Measurements from ENCODE around the gene SYNE1. TPM values are rescaled to one million over a fixed set of nuclear protein-coding genes. Genes with fewer than 3 reads are reported as not detected.

SYNE1 gene
- total and polyA plus RNA-seq, 7 donors = 6.0 to 74.6 (median 16.5) TPM

GRCh38 chr6:152273002-152273401, 364.2 kb downstream of the SYNE1 start:
- Histone ChIP-seq H3K4me3 (peak overlapping the region; percentile 8), H3K27me3 (ENCODE audit: insufficient read depth in 3 of 3, low read length in 2 of 3) (no peaks in the 10 kb centered on the region), H3K36me3 (ENCODE audit: insufficient read depth in 1 of 2, low read depth in 1 of 2) (peaks cover 0 to 34% of the 10 kb centered on the region in 2 donors), H3K4me1 (peaks cover 55% of the 10 kb centered on the region), H3K27ac (peak overlapping the region; percentile 75), H3K9me3 (no peaks in the 10 kb centered on the region)
- WGBS, 3 donors = 18 to 21% (median 18%) methylated on average over 3 of the region's 3 CpGs
- intact Hi-C loops (cut with DNase I) = no loop called here
- DNase-seq (peak in 1 of 2 donors; percentile 29), ATAC-seq (peak in 3 of 4 donors; percentile 46 to 69 (median 63))
- no peak for TF ChIP-seq CTCF (IDR thresholded peaks at IDR 0.05)

GRCh38 chr6:152272486-152272885, 364.7 kb downstream of the SYNE1 start:
- Histone ChIP-seq H3K36me3 (ENCODE audit: insufficient read depth in 1 of 2, low read depth in 1 of 2) (peaks cover 0 to 29% of the 10 kb centered on the region in 2 donors), H3K4me1 (peaks cover 55% of the 10 kb centered on the region), H3K27ac (peak overlapping the region; percentile 75), H3K27me3 (ENCODE audit: insufficient read depth in 3 of 3, low read length in 2 of 3) (no peaks in the 10 kb centered on the region), H3K4me3 (peak overlapping the region; percentile 43), H3K9me3 (no peaks in the 10 kb centered on the region)
- ATAC-seq (peak in 3 of 4 donors; percentile 25 to 66 (median 40)), DNase-seq (no peak)
- TF ChIP-seq CTCF (IDR thresholded peaks at IDR 0.05) = peak; percentile 3
- 3 to 18% (median 8%) methylated on average over 1 of the region's 1 CpG for WGBS, 3 donors
- intact Hi-C loops (cut with DNase I) = no loop called here

- DNase-seq (no peak), ATAC-seq (peak; percentile 31 to 73 (median 59))
- WGBS, 3 donors = 4 to 23% (median 10%) methylated on average over 6 of the region's 6 CpGs
- H3K9me3 ChIP-seq = no peaks in the 10 kb centered on the region
- peaks cover 0 to 26% of the 10 kb centered on the region in 2 donors for H3K36me3 ChIP-seq (ENCODE audit: insufficient read depth in 1 of 2, low read depth in 1 of 2)
- H3K4me3 ChIP-seq = peak overlapping the region; percentile 43
- TF ChIP-seq CTCF (IDR thresholded peaks at IDR 0.05) = peak; percentile 7
- intact Hi-C loops (cut with DNase I) = no loop called here
- no peaks in the 10 kb centered on the region for H3K27me3 ChIP-seq (ENCODE audit: insufficient read depth in 3 of 3, low read length in 2 of 3)
- peaks cover 61% of the 10 kb centered on the region for H3K4me1 ChIP-seq
- H3K27ac ChIP-seq = peak overlapping the region; percentile 75
Measured at GRCh38 chr6:152271776-152272464, 365.2 kb downstream of the SYNE1 start.

- Histone ChIP-seq H3K9me3 (no peaks in the 10 kb centered on the region), H3K4me1 (peaks cover 75% of the 10 kb centered on the region), H3K27ac (peak overlapping the region; percentile 75), H3K36me3 (ENCODE audit: insufficient read depth in 1 of 2, low read depth in 1 of 2) (peaks cover 0 to 13% of the 10 kb centered on the region in 2 donors), H3K4me3 (no peak overlapping the region), H3K27me3 (ENCODE audit: insufficient read depth in 3 of 3, low read length in 2 of 3) (no peaks in the 10 kb centered on the region)
- 91 to 100% (median 96%) methylated on average over 1 of the region's 1 CpG for WGBS, 3 donors
- no peak for DNase-seq
- intact Hi-C loops (cut with DNase I) = no loop called here
- no peak for TF ChIP-seq CTCF (IDR thresholded peaks at IDR 0.05)
- ATAC-seq = no peak
Measured at GRCh38 chr6:152270301-152270925, 366.7 kb downstream of the SYNE1 start.
